H1 (cell line): ENCODE results near the gene PIP4K2C. TPM values are rescaled to one million over a fixed set of nuclear protein-coding genes. Genes with fewer than 3 reads are reported as not detected.

Experiments
- CTCF ChIA-PET: fragments of 300-600 bp; sonication (Branson Sonifier 250); formaldehyde crosslinking; loops from one replicate; lab custom pipeline; 2021; ENCODE audit not compliant: partially characterized antibody; lab: Charles Lee
- POLR2A ChIA-PET: fragments of 300-600 bp; sonication (Branson Sonifier 250); formaldehyde crosslinking; loops from one replicate; lab custom pipeline; 2021; ENCODE audit warnings: inconsistent platforms; ENCODE audit not compliant: partially characterized antibody; lab: Charles Lee
- DNase-seq, 2 experiments: peaks; one replicate each; pipeline versions ENCODE4 v3.0.0 to v3.0.0-alpha.2; 2010 to 2022; ENCODE audit warnings: low spot score in 2 of 2, low read depth in 1 of 2, mixed read lengths in 1 of 2
- FAIRE-seq: peaks from 2 replicates; lab custom pipeline; 2011; peaks lifted over from hg19 to GRCh38; lab: Jason Lieb, UNC
- H2AFZ ChIP-seq: 2 replicates; pipeline ENCODE4 v1.8.1; 2012; ENCODE audit warnings: low read length, inconsistent platforms
- H2AK5ac ChIP-seq: 2 replicates; pipeline ENCODE4 v1.6.1; 2013; ENCODE audit warnings: low read depth, low read length
- H2BK120ac ChIP-seq: replicated peaks from 2 replicates; pipeline ENCODE3; 2013; ENCODE audit warnings: low read depth, low read length, inconsistent platforms
- H2BK12ac ChIP-seq: 2 replicates; pipeline ENCODE4 v1.6.1; 2013; ENCODE audit warnings: low read depth, low read length
- H2BK15ac ChIP-seq: 2 replicates; pipeline ENCODE4 v1.6.1; 2013; ENCODE audit warnings: low read length
- H2BK20ac ChIP-seq: 2 replicates; pipeline ENCODE4 v1.6.1; 2013; ENCODE audit warnings: low read length
- H2BK5ac ChIP-seq: 2 replicates; pipeline ENCODE4 v1.6.1; 2013; ENCODE audit warnings: low read depth, low read length
- H3K14ac ChIP-seq: 2 replicates; pipeline ENCODE4 v1.6.1; 2013; ENCODE audit warnings: inconsistent platforms; ENCODE audit not compliant: insufficient read length
- H3K18ac ChIP-seq: 2 replicates; pipeline ENCODE4 v1.6.1; 2013; ENCODE audit warnings: low read length; ENCODE audit errors: extremely low read depth
- H3K23ac ChIP-seq: 2 replicates; pipeline ENCODE4 v1.6.1; 2013; ENCODE audit warnings: inconsistent platforms; ENCODE audit not compliant: insufficient read length
- H3K23me2 ChIP-seq: 2 replicates; pipeline ENCODE4 v1.6.1; 2013; ENCODE audit warnings: low read depth, low read length
- H3K27ac ChIP-seq: 2 replicates; pipeline ENCODE4 v1.6.1; 2011; ENCODE audit warnings: low read depth, low read length, inconsistent platforms
- H3K27me3 ChIP-seq, 4 experiments: replicated peaks in 1 of 4; 1 replicate in 1 of 4; 2 replicates in 3 of 4; pipeline versions ENCODE4 v1.6.1 to v1.8.1; 2011 to 2013; ENCODE audit warnings: low read length in 3 of 4, mild to moderate bottlenecking in 3 of 4, inconsistent platforms in 2 of 4, mixed read lengths in 2 of 4, moderate library complexity in 1 of 4; ENCODE audit not compliant: control insufficient read depth in 3 of 4, insufficient read depth in 3 of 4; ENCODE audit errors: extremely low read depth in 1 of 4
- H3K36me3 ChIP-seq, 4 experiments: 2 replicates each; pipeline versions ENCODE4 v1.6.1 to v1.8.1; 2011 to 2013; ENCODE audit warnings: mild to moderate bottlenecking in 4 of 4, low read length in 3 of 4, moderate library complexity in 2 of 4, control low read depth in 1 of 4, inconsistent platforms in 1 of 4; ENCODE audit not compliant: insufficient read depth in 4 of 4, control insufficient read depth in 2 of 4
- H3K4ac ChIP-seq: replicated peaks from 2 replicates; pipeline ENCODE3; 2013; ENCODE audit warnings: low read length, low read depth, mixed read lengths, inconsistent platforms; ENCODE audit not compliant: insufficient read length
- H3K4me1 ChIP-seq, 4 experiments: replicated peaks in 1 of 4; 1 replicate in 1 of 4; 2 replicates in 3 of 4; pipeline versions ENCODE4 v1.6.1 to v1.8.1; 2011 to 2013; ENCODE audit warnings: low read length in 3 of 4, inconsistent platforms in 2 of 4, mixed read lengths in 1 of 4; ENCODE audit not compliant: insufficient read depth in 4 of 4, control insufficient read depth in 3 of 4
- H3K4me2 ChIP-seq, 2 experiments: 2 replicates each; pipeline versions ENCODE4 v1.6.1 to v1.8.1; 2011 to 2013; ENCODE audit warnings: low read depth in 2 of 2, low read length in 2 of 2, control low read depth in 1 of 2, inconsistent platforms in 1 of 2, mild to moderate bottlenecking in 1 of 2; ENCODE audit not compliant: insufficient read depth in 1 of 2
- H3K4me3 ChIP-seq, 4 experiments: fragments of 200-600, 300-600 bp in 1 of 4; sonication (generic), shearing (Covaris generic), sonication (Bioruptor Twin) in 1 of 4; 2 replicates each; pipeline versions ENCODE4 v1.5.1 to v1.8.1; 2011 to 2016; ENCODE audit warnings: low read length in 4 of 4, low read depth in 3 of 4, control low read depth in 2 of 4, inconsistent platforms in 2 of 4, mild to moderate bottlenecking in 2 of 4, mixed read lengths in 1 of 4, moderate library complexity in 1 of 4; ENCODE audit not compliant: insufficient read depth in 2 of 4; ENCODE audit errors: extremely low read depth in 1 of 4
- H3K56ac ChIP-seq: replicated peaks from 2 replicates; pipeline ENCODE3; 2013; ENCODE audit warnings: low read depth, mild to moderate bottlenecking, mixed read lengths, low read length, inconsistent platforms; ENCODE audit not compliant: insufficient read length
- H3K79me1 ChIP-seq: 2 replicates; pipeline ENCODE4 v1.6.1; 2013; ENCODE audit warnings: low read depth, low read length, control low read depth
- H3K79me2 ChIP-seq, 2 experiments: 2 replicates each; pipeline versions ENCODE4 v1.6.1 to v1.8.1; 2012 to 2013; ENCODE audit warnings: low read length in 2 of 2, mild to moderate bottlenecking in 2 of 2, inconsistent platforms in 1 of 2; ENCODE audit not compliant: insufficient read depth in 2 of 2, control insufficient read depth in 1 of 2
- H3K9ac ChIP-seq, 4 experiments: replicated peaks in 1 of 4; 1 replicate in 1 of 4; 2 replicates in 3 of 4; pipeline versions ENCODE4 v1.6.1 to v1.8.1; 2011 to 2013; ENCODE audit warnings: low read depth in 3 of 4, low read length in 3 of 4, control low read depth in 2 of 4, mild to moderate bottlenecking in 2 of 4, moderate library complexity in 2 of 4, inconsistent platforms in 1 of 4; ENCODE audit errors: extremely low read depth in 1 of 4
- H3K9me3 ChIP-seq, 2 experiments: 2 replicates each; pipeline versions ENCODE4 v1.6.1 to v1.8.1; 2012 to 2013; ENCODE audit warnings: mild to moderate bottlenecking in 2 of 2, moderate library complexity in 2 of 2, control low read depth in 1 of 2, inconsistent platforms in 1 of 2, low read depth in 1 of 2, low read length in 1 of 2, mixed read lengths in 1 of 2; ENCODE audit not compliant: insufficient read depth in 2 of 2
- H4K20me1 ChIP-seq, 2 experiments: replicated peaks in 1 of 2; 2 replicates each; pipeline versions ENCODE3 to v1.8.1; 2011 to 2013; ENCODE audit warnings: inconsistent platforms in 2 of 2, low read length in 2 of 2, mild to moderate bottlenecking in 1 of 2; ENCODE audit not compliant: insufficient read depth in 2 of 2, control insufficient read depth in 1 of 2
- H4K5ac ChIP-seq: 2 replicates; pipeline ENCODE4 v1.6.1; 2013; ENCODE audit warnings: low read length, low read depth, mixed read lengths, inconsistent platforms; ENCODE audit not compliant: insufficient read length
- H4K8ac ChIP-seq: 2 replicates; pipeline ENCODE4 v1.8.0; 2013; ENCODE audit warnings: mild to moderate bottlenecking, moderate library complexity, low read length, inconsistent platforms; ENCODE audit not compliant: insufficient read depth; ENCODE audit errors: extremely low read depth
- H4K91ac ChIP-seq: replicated peaks from 2 replicates; pipeline ENCODE3; 2013; ENCODE audit warnings: low read length, mixed read lengths, inconsistent platforms; ENCODE audit not compliant: insufficient read length
- CBX5 ChIP-seq: fragments of 300-800, 300-1000 bp; sonication (generic); IDR thresholded peaks from 2 replicates; pipeline ENCODE4 v1.7.1; 2016; ENCODE audit warnings: antibody characterized with exemption, low read length, low read depth
- CTBP2 ChIP-seq: IDR thresholded peaks from 2 replicates; pipeline ENCODE4 v1.7.0; 2011; ENCODE audit warnings: borderline replicate concordance, mild to moderate bottlenecking, moderate library complexity, mixed read lengths, low read length; ENCODE audit not compliant: insufficient read depth, insufficient read length
- EGR1 ChIP-seq: IDR thresholded peaks from 2 replicates; pipeline ENCODE4 v1.6.1; 2011; ENCODE audit warnings: low read depth, low read length, borderline replicate concordance
- GTF2F1 ChIP-seq: IDR thresholded peaks from 2 replicates; pipeline ENCODE4 v1.6.1; 2012; ENCODE audit warnings: low read depth, low read length, improper control_type of control experiment, borderline replicate concordance
- NANOG ChIP-seq: IDR thresholded peaks from 2 replicates; pipeline ENCODE4 v1.6.1; 2011; ENCODE audit warnings: low read length, low read depth, mild to moderate bottlenecking, inconsistent platforms; ENCODE audit not compliant: insufficient read depth, poor library complexity, severe bottlenecking
- POLR2A ChIP-seq, 2 experiments: IDR thresholded peaks; 1 replicate in 1 of 2; 2 replicates in 1 of 2; pipeline ENCODE4 v1.6.1; 2011; ENCODE audit warnings: low read depth in 2 of 2, low read length in 2 of 2, mild to moderate bottlenecking in 2 of 2; ENCODE audit errors: control extremely low read depth in 1 of 2
- RFX5 ChIP-seq: IDR thresholded peaks from 2 replicates; pipeline ENCODE4 v1.6.1; 2011; ENCODE audit warnings: low read depth, low read length, improper control_type of control experiment, borderline replicate concordance
- WGBS, 2 experiments: shearing (Covaris generic) in 1 of 2; methylation state at CpG; one replicate each; pipeline versions ENCODE4 v1.1.6 to v1.1.7; 2013 to 2015; ENCODE audit warnings: low lambda C conversion rate in 2 of 2, mixed read lengths in 2 of 2, inconsistent platforms in 1 of 2, low coverage in 1 of 2, missing lambda C conversion rate in 1 of 2; ENCODE audit not compliant: insufficient replicate concordance in 2 of 2, insufficient coverage in 1 of 2, insufficient read length in 1 of 2; ENCODE audit errors: extremely low coverage in 1 of 2, missing lambda C conversion rate in 1 of 2; 5-methylcytosine and 5-hydroxymethylcytosine counted together
- polyA plus RNA-seq, 7 experiments: library from polyadenylated mRNA; depleted of rRNA in 3 of 7; stranded (reverse) in 5 of 7; unstranded in 2 of 7; fragments of >200 nt in 5 of 7; fragments of 200-250 nt in 2 of 7; gene quantifications; 1 replicate in 5 of 7; 2 replicates in 1 of 7; 4 replicates in 1 of 7; pipeline versions ENCODE4 v1.2.1 to v1.2.3, GENCODE V29; 2011 to 2013; ENCODE audit warnings: missing spikeins in 2 of 7, mixed read lengths in 2 of 7
- total RNA-seq: library from RNA; stranded (reverse); fragmentation: NEBNext Ultra II Directional; extraction: Animal tissue kit (Norgen Biotek cat#: 25700); gene quantifications from 2 replicates; pipeline ENCODE4 v1.2.1, GENCODE V29; 2021

The PIP4K2C gene
- total and polyA plus RNA-seq, 2 of the 8 experiments (the other 6 are each of a cell fraction or from before 2014, with no cell fraction given): 25.0 to 27.1 TPM

DNA sequence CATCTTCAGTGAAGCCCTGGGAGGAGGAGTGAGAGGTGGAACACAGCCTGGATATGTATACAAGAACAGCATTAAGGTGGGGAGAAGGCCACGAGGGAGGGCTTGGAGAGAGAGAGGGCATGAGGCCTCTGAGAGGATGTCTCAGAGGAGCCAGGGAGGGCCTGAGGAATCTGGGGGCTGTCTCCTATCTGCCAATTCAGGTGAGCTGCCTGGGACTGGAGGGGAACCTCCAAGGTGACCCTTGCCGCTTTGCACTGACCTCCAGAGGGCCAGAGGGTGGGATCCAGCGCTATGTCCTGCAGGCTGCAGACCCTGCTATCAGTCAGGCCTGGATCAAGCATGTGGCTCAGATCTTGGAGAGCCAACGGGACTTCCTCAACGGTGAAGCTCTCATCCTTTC is 24.6 kb downstream of the PIP4K2C start:
- no peak for DNase-seq
- CTCF ChIA-PET: interaction anchor here (1.1 to 12.5 kb wide), 7 partner anchors 12 to 120 kb away, joined by 3 to 124 read pairs (median 10); partner anchors contain the start of genes B4GALNT1 and OS9

More for the DNA sequence above, 24.6 kb downstream of the PIP4K2C start:
- no peak overlapping the region for H3K18ac ChIP-seq
- no peak overlapping the region for H2BK120ac ChIP-seq
- no peak overlapping the region for H4K8ac ChIP-seq
- peaks cover 13% of the 10 kb centered on the region; the same call in 1 of the 2 replicates for H3K23me2 ChIP-seq
- H3K4ac ChIP-seq: no peak overlapping the region
- H3K4me3 ChIP-seq: no peak overlapping the region
- no peaks in the 10 kb centered on the region; a peak in 1 of 4 replicates for H3K9me3 ChIP-seq
- H3K4me1 ChIP-seq: peaks cover 2 to 20% (median 12%) of the 10 kb centered on the region in 4 experiments
- no peaks in the 10 kb centered on the region for H3K79me1 ChIP-seq
- H3K79me2 ChIP-seq: no peaks in the 10 kb centered on the region
- H2AK5ac ChIP-seq: no peak overlapping the region
- H3K27ac ChIP-seq: no peak overlapping the region
- H3K9ac ChIP-seq: no peak overlapping the region
- no peak overlapping the region for H2BK5ac ChIP-seq
- H4K20me1 ChIP-seq: peaks cover 0 to 18% of the 10 kb centered on the region in 2 experiments
- no peaks in the 10 kb centered on the region for H3K36me3 ChIP-seq
- H3K27me3 ChIP-seq: peaks cover 35 to 88% (median 85%) of the 10 kb centered on the region in 4 experiments
- WGBS, 2 experiments: 79% methylated on average over 5 of the region's 5 CpGs; no CpG with 5 or more reads in 1 of the 2 experiments
- no peak overlapping the region for H2BK15ac ChIP-seq
- POLR2A ChIA-PET: interaction anchor here (1.2 to 2.5 kb wide), 7 partner anchors 12 to 130 kb away, joined by 3 to 6 read pairs (median 5); partner anchors contain the start of genes DDIT3, PIP4K2C and TSPAN31
- H2BK20ac ChIP-seq: no peak overlapping the region
- H3K14ac ChIP-seq: no peak overlapping the region
- H3K23ac ChIP-seq: no peak overlapping the region
- no peak overlapping the region for H3K56ac ChIP-seq
- H4K91ac ChIP-seq: no peak overlapping the region
- H2BK12ac ChIP-seq: no peak overlapping the region
- no peak overlapping the region for H4K5ac ChIP-seq
- no peak for FAIRE-seq
- no peak overlapping the region for H3K4me2 ChIP-seq
- TF ChIP-seq EGR1 (no peak), GTF2F1 (no peak), POLR2A (IDR thresholded peaks at IDR 0.05; ENCODE audit: control extremely low read depth in 1 of 2, low read depth in 2 of 2, low read length in 2 of 2) (no peak), CTBP2 (no peak), RFX5 (no peak), CBX5 (no peak), NANOG (no peak)
- H2AFZ ChIP-seq: no peak overlapping the region
